SJCRH30 (cell line): Measurements from ENCODE around the gene GIMAP2. TPM values are rescaled to one million over a fixed set of nuclear protein-coding genes. Genes with fewer than 3 reads are reported as not detected.
"Not testable (repeated sequence)": the region's sequence is repeated elsewhere in the genome, so short reads cannot be mapped to it uniquely, and the experiment has no call there.

ENCODE experiments used
- DNase-seq, 2 experiments: peaks; one replicate each; pipeline ENCODE4 v3.0.0-alpha.2; 2015 to 2020
- H3K27ac ChIP-seq: fragments of 250-450 bp; sonication (Bioruptor Pico); 2 replicates; pipeline ENCODE4 v1.5.1; 2020; ENCODE audit warnings: mild to moderate bottlenecking, moderate library complexity
- H3K27me3 ChIP-seq: fragments of 250-450 bp; sonication (Bioruptor Pico); 2 replicates; pipeline ENCODE4 v1.5.1; 2020; ENCODE audit warnings: mild to moderate bottlenecking, moderate library complexity
- H3K36me3 ChIP-seq: fragments of 250-450 bp; sonication (Bioruptor Pico); 2 replicates; pipeline ENCODE4 v1.5.1; 2020; ENCODE audit warnings: mild to moderate bottlenecking, moderate library complexity
- H3K4me1 ChIP-seq: fragments of 250-450 bp; sonication (Bioruptor Pico); 2 replicates; pipeline ENCODE4 v1.5.1; 2020; ENCODE audit warnings: mild to moderate bottlenecking, moderate library complexity
- H3K4me3 ChIP-seq: fragments of 250-450 bp; sonication (Bioruptor Pico); 2 replicates; pipeline ENCODE4 v1.5.1; 2020; ENCODE audit warnings: mild to moderate bottlenecking, moderate library complexity
- H3K9me3 ChIP-seq: fragments of 250-450 bp; sonication (Bioruptor Pico); replicated peaks from 2 replicates; pipeline ENCODE4 v1.5.1; 2020; ENCODE audit warnings: mild to moderate bottlenecking, moderate library complexity
- total RNA-seq: library from RNA; depleted of rRNA; stranded (reverse); fragments of >200 nt; shearing (Covaris generic); gene quantifications from 2 replicates; pipeline ENCODE4 v1.2.3, GENCODE V29; 2014; rRNA removed

GIMAP2 gene
- not detected in 2 replicates for total RNA-seq

DNA sequence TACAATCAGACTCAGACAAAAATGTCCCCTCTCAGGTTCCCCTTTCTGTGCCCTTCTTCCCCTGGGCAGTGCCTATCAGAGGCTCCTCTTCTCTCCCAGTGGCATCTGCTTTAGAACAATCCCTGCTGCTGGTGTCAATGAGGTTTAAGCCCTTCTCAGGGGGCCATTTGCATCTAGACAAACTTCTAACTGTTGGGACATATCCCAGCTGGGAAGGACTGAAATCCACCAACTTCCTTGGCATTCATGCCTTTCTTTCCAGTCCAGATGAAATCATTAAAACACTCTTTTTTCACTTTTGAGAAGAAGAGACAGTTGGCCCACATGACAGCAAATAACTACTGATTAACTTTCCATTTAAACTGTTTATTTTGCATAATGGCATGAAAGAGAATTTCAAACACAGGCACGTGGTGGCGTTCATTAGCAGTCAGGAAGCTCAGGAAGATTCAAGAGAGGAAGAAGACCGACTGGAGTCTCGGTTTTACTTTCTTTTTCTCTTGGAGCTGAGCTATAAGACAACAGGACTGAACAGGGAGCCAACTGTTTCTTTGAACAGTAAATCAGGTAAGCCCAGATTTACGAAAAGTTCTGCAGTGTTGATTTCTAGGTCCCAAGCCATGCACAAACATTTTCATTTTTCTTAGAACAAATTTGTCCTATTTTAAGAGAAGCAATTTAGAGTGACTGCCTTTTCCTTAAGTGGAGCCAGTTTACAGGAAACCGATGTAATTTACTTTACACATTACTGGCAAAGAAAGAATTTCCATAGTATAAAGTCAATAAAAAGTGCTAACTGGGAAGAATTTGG lies at the start of gene GIMAP2:
Gene GIMAP2 (plus strand): TSS at position 488 of the 811 bp plus-strand sequence. CDS start 1,354 bp downstream, outside the sequence.
- Histone ChIP-seq H3K9me3 (no peaks in the 10 kb centered on the region), H3K27me3 (no peaks in the 10 kb centered on the region), H3K4me3 (peak within 1 kb of the TSS; percentile 29), H3K4me1 (no peaks in the 10 kb centered on the region), H3K27ac (no peak within 1 kb of the TSS), H3K36me3 (no peaks in the 10 kb centered on the region)
- DNase-seq: peak in 1 of 2 experiments; percentile 12

DNA sequence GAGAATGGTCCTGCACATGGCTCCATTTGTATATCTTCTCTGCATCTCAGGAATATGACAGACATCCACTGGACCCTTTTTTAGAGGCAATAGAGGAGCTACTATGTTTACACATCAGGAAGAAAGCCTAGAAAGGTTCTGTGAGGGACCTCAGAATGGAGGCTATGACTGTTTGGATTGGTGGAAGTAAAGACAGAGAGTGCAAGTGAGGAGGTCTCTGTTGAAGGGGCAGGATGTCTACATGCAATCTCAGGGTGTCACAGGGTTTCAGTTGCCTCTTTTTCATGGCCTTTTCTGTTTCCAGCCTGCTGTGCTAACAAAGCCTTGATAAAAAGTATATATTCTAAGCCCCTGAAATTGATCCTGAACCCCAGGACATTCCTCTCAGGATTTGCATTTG lies 43.7 kb upstream of the GIMAP2 start:
- no peaks in the 10 kb centered on the region for H3K36me3 ChIP-seq
- H3K27ac ChIP-seq: no peak overlapping the region
- H3K4me1 ChIP-seq: no peaks in the 10 kb centered on the region
- no peak for DNase-seq
- H3K9me3 ChIP-seq: no peaks in the 10 kb centered on the region
- no peak overlapping the region for H3K4me3 ChIP-seq
- no peaks in the 10 kb centered on the region for H3K27me3 ChIP-seq

DNA sequence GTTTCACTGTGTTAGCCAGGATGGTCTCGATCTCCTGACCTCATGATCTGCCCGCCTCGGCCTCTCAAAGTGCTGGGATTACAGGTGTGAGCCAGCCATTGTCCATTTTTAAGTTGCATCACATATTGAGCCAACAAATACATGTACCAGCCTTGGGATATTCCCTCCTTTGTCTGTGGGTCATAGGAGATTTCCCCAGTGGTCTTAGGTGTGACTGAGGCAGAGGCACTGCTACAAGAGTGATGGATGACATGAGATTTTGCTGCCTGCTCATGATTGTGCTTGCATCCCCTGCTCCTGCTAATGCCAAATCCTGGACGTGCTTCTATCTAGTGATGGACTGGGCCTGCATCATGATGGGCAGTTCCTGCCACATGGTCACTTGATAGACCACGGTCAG lies 42.6 kb upstream of the GIMAP2 start:
- Histone ChIP-seq H3K9me3 (no peaks in the 10 kb centered on the region), H3K27me3 (no peaks in the 10 kb centered on the region)

DNA sequence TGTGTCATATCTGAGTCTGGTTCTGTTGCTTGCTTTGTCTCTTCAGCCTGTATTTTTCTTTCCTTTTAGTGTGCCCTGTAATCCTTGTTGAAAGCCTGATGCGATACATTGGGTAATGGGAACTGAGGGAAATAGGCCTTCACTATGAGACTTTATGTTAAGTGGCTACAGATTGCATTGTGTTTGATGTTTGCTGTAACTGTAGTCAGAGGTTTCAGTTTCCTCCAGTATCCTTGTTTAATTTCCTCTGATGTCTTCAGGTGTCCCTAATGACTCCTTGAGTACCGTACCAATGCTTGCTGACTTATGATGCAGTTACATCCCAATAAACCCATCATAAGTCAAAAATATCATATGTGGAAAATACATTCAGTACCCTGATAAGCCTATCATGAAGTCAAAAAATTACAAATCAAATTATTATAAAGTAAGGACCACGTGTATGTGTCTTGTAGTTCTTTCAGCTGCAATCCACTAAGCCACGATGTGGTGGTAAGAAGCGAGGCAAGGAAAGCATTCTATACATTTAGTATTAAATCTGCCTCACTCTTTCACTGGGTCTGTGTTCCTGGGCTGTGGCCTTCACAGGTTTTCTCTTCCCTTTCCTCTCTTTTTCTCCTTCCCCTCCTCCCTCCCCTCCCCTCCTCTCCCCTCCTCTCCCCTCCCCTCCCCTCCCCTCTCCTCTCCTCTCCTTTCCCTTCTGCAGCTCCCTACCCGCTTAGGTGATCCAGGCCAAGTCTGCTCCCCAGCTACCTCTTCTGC lies 40.1 kb upstream of the GIMAP2 start:
- H3K4me1 ChIP-seq: no peaks in the 10 kb centered on the region
- H3K4me3 ChIP-seq: no peak overlapping the region
- H3K27me3 ChIP-seq: no peaks in the 10 kb centered on the region
- DNase-seq: no peak
- H3K9me3 ChIP-seq: no peaks in the 10 kb centered on the region
- no peak overlapping the region for H3K27ac ChIP-seq
- no peaks in the 10 kb centered on the region for H3K36me3 ChIP-seq

More for the DNA sequence above, 42.6 kb upstream of the GIMAP2 start:
- Histone ChIP-seq H3K36me3 (no peaks in the 10 kb centered on the region), H3K4me3 (no peak overlapping the region), H3K27ac (no peak overlapping the region), H3K4me1 (no peaks in the 10 kb centered on the region)
- no peak for DNase-seq

DNA sequence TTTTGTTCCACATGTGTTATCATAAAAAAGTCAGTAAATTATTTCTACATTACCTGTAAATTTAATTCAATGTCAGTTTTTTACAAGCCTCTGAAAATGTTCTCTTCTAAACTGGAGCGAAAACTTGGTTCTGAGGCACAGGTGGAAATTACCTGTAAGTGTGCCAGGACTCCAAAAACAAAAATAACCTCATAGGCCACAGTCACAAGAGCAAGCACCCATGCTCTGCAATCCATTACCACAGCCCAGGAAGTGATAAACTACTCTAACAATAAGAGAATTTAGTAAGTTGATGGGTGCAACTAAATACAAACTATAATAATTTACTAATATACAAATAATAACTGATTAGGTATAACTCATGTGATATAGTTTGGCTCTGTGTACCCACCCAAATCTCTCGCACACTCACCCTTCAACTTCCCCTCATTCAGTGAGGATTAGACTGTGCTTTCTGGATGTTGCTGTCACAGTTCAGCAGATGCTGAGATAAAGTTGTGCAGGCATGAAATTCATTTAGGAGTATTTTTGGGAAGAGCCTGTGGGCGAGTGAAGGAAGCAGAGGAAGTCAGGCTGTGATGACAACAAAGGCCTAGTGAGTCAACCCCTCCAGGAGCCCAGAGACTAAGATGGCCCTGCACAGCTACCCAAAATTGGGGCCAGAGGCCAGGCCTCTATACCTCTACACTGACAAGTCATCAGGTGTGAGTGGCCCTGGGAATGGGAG lies 37.0 kb upstream of the GIMAP2 start:
- H3K36me3 ChIP-seq: no peaks in the 10 kb centered on the region
- H3K27ac ChIP-seq: no peak overlapping the region
- H3K4me3 ChIP-seq: no peak overlapping the region
- H3K4me1 ChIP-seq: no peaks in the 10 kb centered on the region
- no peaks in the 10 kb centered on the region for H3K9me3 ChIP-seq
- H3K27me3 ChIP-seq: no peaks in the 10 kb centered on the region
- no peak for DNase-seq

DNA sequence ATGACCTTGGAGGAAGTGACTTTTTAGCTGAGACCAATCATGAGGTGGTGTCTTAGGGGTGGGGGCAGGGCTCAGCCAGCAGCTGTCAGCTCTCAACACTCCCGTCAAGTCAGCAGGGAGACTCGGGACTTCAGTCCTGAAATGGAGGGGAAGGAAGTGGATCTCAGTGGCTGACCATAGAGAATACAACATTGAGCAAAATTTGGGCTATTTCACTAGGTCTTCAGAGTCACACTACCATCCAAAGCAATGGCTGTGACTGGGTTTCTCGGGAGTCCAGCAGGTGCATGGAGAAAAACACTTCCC lies 36.5 kb upstream of the GIMAP2 start:
- Histone ChIP-seq H3K9me3 (no peaks in the 10 kb centered on the region), H3K4me3 (no peak overlapping the region), H3K36me3 (no peaks in the 10 kb centered on the region), H3K4me1 (no peaks in the 10 kb centered on the region), H3K27ac (no peak overlapping the region), H3K27me3 (no peaks in the 10 kb centered on the region)
- DNase-seq: no peak

DNA sequence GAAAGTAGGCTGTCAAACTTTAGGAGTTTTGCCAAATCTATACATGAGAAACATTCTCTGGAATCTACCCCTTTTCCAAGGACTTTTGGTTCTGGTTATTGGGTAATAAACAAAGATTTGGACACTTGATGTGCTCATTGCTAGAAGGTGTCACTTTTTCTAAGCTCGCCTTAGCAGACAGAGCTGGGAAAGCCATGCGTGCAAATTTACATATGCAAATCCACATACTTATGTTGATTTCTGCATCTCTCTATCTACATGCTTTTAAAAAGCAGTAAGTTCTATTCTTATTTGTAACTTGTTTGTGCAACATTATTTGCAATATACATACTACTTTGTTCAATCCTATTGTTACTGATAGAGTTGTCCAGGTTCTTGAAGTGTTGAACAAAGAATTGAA lies 30.8 kb upstream of the GIMAP2 start:
- H3K4me1 ChIP-seq: no peaks in the 10 kb centered on the region
- H3K36me3 ChIP-seq: no peaks in the 10 kb centered on the region
- DNase-seq: no peak
- H3K27ac ChIP-seq: no peak overlapping the region
- no peaks in the 10 kb centered on the region for H3K9me3 ChIP-seq
- H3K27me3 ChIP-seq: no peaks in the 10 kb centered on the region
- no peak overlapping the region for H3K4me3 ChIP-seq

DNA sequence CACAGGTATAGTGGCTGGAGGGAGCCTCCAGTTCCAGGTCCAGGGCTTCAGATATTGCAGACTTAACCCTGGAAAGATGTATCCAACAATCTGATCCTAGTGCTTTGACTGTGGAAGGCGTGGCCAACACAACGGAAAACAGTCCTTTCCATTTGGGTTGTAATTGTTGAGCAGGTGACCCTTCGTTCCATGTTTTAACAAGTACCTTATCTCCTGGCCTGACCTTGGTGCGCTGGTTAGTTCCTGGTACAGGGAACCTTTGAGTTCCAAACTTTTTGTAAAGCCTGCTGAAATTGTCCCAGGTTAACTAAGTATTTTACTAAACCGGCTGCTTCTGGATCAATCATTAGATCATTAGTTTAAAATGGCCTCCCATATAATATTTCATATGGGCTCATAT lies 29.5 kb upstream of the GIMAP2 start:
- H3K4me3 ChIP-seq: no peak overlapping the region
- H3K9me3 ChIP-seq: no peaks in the 10 kb centered on the region

DNA sequence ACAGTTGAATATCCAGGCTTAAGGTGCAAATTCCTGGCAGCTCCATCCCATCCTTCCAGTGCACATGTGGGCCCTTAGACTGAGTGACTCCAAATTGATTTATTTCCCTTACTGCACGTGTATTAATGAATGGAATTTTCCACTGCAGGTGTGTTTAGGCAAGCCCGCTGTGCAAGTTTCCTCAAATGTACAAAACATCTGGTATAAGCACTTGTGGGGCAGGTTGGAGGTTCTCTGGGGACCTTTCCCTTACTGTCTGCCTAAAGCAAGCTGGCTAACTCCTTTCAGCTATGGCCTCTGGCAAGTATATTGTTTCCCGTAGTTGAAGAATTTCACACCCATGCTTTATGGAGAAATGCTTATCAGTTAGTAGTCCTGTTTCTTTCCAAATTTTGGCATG lies 28.0 kb upstream of the GIMAP2 start:
- no peaks in the 10 kb centered on the region for H3K4me1 ChIP-seq
- no peak overlapping the region for H3K27ac ChIP-seq
- no peaks in the 10 kb centered on the region for H3K36me3 ChIP-seq
- no peak overlapping the region for H3K4me3 ChIP-seq
- H3K27me3 ChIP-seq: no peaks in the 10 kb centered on the region
- DNase-seq: no peak
- H3K9me3 ChIP-seq: no peaks in the 10 kb centered on the region

More for the DNA sequence above, 29.5 kb upstream of the GIMAP2 start:
- DNase-seq: no peak
- Histone ChIP-seq H3K27me3 (no peaks in the 10 kb centered on the region), H3K36me3 (no peaks in the 10 kb centered on the region), H3K27ac (no peak overlapping the region), H3K4me1 (no peaks in the 10 kb centered on the region)

DNA sequence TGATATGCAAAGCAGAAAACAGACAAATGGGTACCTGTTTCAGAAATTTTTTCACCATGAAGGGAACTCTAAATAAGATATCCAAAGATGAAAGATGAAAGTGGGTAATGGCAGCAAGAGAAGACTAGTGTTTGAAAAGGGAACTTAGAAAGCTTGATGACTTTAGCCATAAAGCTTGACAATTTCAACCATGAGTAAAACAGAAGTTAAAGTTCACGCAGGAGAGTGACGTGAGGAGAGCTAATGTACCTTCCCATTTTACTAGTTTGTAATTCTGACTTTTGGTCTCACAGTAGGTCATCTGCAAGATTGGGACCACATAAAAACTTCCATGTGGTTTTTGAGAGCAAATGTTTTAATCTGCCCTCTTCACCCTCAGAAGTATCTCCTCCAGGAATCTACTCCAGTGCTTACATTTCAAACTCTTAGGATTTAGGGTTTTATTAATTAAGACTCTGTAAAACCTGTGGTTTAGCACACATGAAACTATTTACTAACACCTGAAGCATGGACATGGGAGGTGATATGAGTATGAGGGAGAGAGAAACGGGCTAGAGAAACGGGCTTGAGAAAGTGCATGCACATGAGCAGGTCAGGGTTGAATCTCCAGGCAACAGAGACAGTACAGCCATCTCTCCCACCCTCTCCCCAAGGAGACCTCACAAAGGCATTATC lies 24.4 kb upstream of the GIMAP2 start:
- Histone ChIP-seq H3K27me3 (no peaks in the 10 kb centered on the region), H3K9me3 (no peaks in the 10 kb centered on the region), H3K27ac (no peak overlapping the region), H3K4me1 (no peaks in the 10 kb centered on the region), H3K36me3 (no peaks in the 10 kb centered on the region), H3K4me3 (no peak overlapping the region)
- no peak for DNase-seq

DNA sequence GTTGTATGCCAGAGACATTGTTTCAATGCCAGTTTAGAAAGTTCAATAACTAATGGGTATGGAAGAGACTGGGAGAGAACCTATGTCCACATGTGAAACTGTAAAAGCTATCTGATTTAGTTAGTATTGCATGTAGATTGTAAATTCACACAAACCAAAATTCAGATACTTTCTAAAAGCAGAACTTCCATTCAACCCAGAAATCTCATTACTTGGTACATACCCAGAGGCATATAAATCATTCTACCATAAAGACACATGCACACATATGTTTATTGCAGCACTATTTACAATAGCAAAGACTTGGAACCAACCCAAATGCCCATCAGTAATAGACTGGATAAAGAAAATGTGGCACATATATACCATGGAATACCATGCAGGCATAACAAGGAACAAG lies 22.7 kb upstream of the GIMAP2 start:
- not testable (repeated sequence) for H3K27ac ChIP-seq, H3K9me3 ChIP-seq, DNase-seq, H3K4me3 ChIP-seq, H3K27me3 ChIP-seq, H3K4me1 ChIP-seq, H3K36me3 ChIP-seq

DNA sequence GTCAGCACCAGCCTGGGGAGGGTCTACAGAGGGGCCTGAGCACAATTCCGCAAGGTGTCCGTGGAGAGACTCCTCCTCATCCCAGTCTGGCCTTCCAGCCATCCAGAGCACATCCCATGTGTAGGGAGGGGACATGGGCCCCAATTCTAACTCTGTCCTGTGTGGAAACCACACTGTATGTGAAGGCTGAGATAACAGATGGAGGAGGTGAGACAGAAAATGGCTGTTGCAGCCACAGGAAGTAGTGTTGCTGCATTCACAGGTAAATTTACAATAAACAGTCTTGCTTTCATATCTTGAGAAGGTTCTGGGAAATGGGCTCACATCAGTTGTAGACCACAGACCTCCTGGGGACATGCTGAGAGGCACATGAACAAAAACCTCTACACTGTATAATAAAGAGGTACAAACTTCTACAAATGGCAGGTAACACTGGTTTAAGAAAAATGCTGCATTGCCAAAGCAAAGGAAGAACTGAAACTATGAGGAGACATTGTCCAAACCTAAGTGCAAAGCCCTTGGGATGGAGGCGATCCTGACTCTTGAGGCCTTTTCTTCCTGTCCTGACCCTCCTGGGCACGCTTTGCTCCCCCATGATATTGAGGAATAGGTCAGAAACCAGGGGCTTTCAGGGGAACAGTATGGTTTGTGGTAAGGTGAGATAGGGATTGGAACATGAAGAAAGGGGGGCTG lies 21.6 kb upstream of the GIMAP2 start:
- H3K9me3 ChIP-seq: no peaks in the 10 kb centered on the region
- no peak overlapping the region for H3K4me3 ChIP-seq
- no peaks in the 10 kb centered on the region for H3K36me3 ChIP-seq
- no peak overlapping the region for H3K27ac ChIP-seq
- H3K4me1 ChIP-seq: no peaks in the 10 kb centered on the region
- no peaks in the 10 kb centered on the region for H3K27me3 ChIP-seq
- no peak for DNase-seq

DNA sequence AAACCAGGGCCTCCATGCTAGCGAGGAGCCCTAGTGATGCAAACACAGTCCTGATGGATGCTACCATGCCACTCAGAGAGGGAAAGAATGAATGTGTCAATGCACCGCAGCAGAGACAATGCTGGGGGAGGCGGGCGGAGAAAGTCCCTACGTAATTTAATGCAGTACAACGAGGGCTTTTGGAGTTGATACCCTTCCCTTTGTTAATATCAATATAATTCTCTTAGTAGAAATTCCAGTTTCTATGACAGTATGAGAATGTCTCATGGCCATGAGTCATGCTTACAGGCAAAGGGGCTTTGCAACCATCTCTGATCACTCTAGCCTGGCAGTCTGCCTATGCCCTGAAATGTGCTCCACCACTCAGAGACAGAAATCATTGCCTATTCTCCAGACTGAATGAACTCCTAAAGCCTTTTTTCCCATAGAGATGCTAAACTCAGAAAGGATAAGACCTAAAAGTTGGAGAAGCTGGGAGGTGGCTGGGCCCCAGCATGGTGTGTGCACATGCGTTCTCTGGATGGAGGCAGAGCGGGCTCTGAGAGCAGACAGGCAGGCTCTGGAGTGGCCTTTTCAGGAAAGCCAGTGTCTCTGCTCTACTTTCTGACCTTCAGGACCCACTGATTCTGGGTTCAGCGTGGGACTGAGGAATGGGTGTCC lies 20.3 kb upstream of the GIMAP2 start:
- H3K9me3 ChIP-seq: no peaks in the 10 kb centered on the region
- H3K27ac ChIP-seq: no peak overlapping the region
- no peaks in the 10 kb centered on the region for H3K4me1 ChIP-seq
- DNase-seq: no peak
- H3K36me3 ChIP-seq: no peaks in the 10 kb centered on the region
- H3K27me3 ChIP-seq: no peaks in the 10 kb centered on the region
- no peak overlapping the region for H3K4me3 ChIP-seq

DNA sequence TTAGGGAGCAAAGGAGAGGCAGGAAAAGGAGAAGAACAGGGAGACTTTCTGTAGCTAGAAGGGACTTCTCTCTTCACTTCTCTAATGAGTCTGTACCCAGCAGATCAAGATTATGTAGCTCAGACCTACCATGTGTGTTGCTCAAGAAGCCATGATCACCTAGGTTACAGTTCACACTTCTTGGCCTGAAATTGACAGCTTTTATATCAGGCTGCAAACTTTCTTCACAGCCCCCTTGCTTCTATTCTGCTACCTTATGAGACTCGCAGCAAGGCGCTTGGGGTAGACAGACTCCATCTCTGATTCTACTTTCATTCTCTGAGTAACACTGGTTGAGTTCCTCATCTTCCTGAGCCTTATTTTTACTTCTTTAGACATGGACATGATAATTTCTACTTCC lies 19.6 kb upstream of the GIMAP2 start:
- no peak overlapping the region for H3K27ac ChIP-seq
- no peak for DNase-seq
- no peaks in the 10 kb centered on the region for H3K4me1 ChIP-seq
- H3K4me3 ChIP-seq: no peak overlapping the region
- no peaks in the 10 kb centered on the region for H3K27me3 ChIP-seq
- no peaks in the 10 kb centered on the region for H3K9me3 ChIP-seq
- H3K36me3 ChIP-seq: no peaks in the 10 kb centered on the region
